Colonic mucosa (tissue), 4 donors: Measurements from ENCODE around the gene DDX17. TPM values are rescaled to one million over a fixed set of nuclear protein-coding genes. Genes with fewer than 3 reads are reported as not detected.

Experiments used
- DNase-seq: peaks from one replicate; pipeline ENCODE4 v3.0.0-alpha.2; 2020
- H3K27ac ChIP-seq: fragments of 200-600 bp; one replicate; pipeline ENCODE4 v1.8.0; 2021
- H3K27me3 ChIP-seq: fragments of 200-600 bp; one replicate; pipeline ENCODE4 v1.8.0; 2021
- H3K36me3 ChIP-seq: fragments of 200-600 bp; one replicate; pipeline ENCODE4 v1.8.0; 2021
- H3K4me1 ChIP-seq: fragments of 200-600 bp; one replicate; pipeline ENCODE4 v1.8.0; 2021; ENCODE audit warnings: mild to moderate bottlenecking
- H3K4me3 ChIP-seq: fragments of 200-600 bp; one replicate; pipeline ENCODE4 v1.8.0; 2021
- H3K9ac ChIP-seq, 2 donors: one replicate each; pipeline ENCODE4 v1.7.0; 2013; ENCODE audit warnings: control low read depth in 2 of 2, low read depth in 2 of 2, low read length in 2 of 2
- H3K9me3 ChIP-seq: fragments of 200-600 bp; one replicate; pipeline ENCODE4 v1.8.0; 2021
- intact Hi-C: fragments of 100-400 bp; cut with DNase I; formaldehyde crosslinking; loops from one replicate; pipeline ENCODE4 v1.14.1; 2022
- total RNA-seq, 2 donors: library from RNA; stranded (reverse); fragmentation: NEBNext Ultra II Directional in 1 of 2; extraction: Animal tissue kit (Norgen Biotek cat#: 25700) in 1 of 2; gene quantifications; one replicate each; pipeline ENCODE4 v1.2.1, GENCODE V29; 2021
- TF ChIP-seq, protein P1 (sequence below): fragments of 200-600 bp; IDR thresholded peaks from one replicate; pipeline ENCODE4 v1.8.0; 2022; ENCODE audit warnings: antibody characterized with exemption, mild to moderate bottlenecking
- donor health status: healthy.
- donor health status: DM: no; HTN: no; CAD: no.
- donor health status: DM: no; HTN: no; CAD: no.

Gene DDX17
- total RNA-seq, 2 donors from 2014 or later: 333 to 359 TPM

DNA sequence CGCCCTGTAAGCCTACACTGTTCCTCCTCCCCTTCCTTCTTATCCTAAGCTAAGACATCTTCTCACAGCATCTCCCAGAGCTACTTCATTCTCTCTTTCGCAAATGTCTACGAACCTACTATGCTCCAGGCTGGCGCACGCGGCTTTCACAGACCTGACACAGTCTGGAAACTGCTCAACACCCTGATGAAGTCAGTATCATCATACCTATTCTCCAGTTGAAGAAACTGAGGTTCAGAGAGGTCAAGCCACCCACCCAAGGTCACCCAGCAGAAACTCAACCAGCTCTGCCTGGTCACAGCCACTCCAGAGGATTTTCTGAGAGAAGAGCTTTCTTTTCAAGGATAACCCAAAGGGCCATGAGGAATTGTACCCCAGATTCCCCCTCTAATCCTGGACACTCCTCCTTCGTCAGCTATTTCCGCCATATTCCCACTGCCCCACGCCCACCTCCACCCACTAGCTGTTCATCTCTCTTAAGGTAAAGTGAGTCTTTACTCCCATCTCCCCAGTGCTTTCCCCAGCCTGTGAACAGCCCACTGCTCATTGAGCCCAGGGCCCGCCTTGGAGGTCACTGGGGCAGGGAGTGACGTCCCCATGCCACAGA, 52.9 kb downstream of the DDX17 start:
- H3K27ac ChIP-seq: no peak overlapping the region
- H3K4me1 ChIP-seq: no peaks in the 10 kb centered on the region
- intact Hi-C loops: no loop called here
- no peak overlapping the region for H3K4me3 ChIP-seq
- TF ChIP-seq, protein P1, sequence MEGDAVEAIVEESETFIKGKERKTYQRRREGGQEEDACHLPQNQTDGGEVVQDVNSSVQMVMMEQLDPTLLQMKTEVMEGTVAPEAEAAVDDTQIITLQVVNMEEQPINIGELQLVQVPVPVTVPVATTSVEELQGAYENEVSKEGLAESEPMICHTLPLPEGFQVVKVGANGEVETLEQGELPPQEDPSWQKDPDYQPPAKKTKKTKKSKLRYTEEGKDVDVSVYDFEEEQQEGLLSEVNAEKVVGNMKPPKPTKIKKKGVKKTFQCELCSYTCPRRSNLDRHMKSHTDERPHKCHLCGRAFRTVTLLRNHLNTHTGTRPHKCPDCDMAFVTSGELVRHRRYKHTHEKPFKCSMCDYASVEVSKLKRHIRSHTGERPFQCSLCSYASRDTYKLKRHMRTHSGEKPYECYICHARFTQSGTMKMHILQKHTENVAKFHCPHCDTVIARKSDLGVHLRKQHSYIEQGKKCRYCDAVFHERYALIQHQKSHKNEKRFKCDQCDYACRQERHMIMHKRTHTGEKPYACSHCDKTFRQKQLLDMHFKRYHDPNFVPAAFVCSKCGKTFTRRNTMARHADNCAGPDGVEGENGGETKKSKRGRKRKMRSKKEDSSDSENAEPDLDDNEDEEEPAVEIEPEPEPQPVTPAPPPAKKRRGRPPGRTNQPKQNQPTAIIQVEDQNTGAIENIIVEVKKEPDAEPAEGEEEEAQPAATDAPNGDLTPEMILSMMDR: no peak
- no peaks in the 10 kb centered on the region for H3K36me3 ChIP-seq
- H3K27me3 ChIP-seq: peaks cover 54% of the 10 kb centered on the region
- DNase-seq: no peak
- no peak overlapping the region for H3K9ac ChIP-seq
- H3K9me3 ChIP-seq: no peaks in the 10 kb centered on the region

DNA sequence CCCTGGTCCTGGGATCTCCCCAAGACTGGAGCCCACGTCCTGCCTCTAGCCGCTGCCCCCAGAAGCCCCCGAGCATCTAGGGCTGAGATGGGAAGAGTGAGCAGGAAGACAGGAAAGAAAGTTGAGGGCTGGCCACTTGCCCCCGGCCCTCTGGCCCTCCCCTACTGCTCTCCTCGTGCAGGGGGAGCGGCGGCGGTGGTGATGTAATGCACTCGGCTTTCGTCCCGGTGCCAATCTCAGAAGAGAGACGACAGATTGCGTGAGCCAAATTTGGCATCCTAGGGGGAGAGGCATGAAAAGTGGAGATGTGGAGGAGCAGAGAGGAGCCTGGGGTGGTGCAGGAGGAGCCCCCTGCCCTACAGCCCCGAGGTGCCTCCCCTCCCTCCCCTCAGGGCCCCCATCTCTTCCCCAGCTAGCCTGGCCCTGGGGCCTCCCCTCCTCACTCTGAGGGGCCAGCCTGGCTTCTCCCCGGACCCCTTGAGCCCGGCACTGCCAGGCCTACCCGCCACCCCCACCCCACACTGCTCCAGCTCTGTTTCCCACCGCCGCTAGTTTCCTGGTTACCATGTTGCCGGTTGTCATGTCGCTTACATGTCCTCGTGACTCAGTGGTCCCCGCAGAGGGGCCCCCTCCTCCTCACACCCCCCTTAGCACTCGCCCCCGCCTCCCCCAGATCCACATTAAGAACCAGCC, 53.6 kb downstream of the DDX17 start:
- intact Hi-C loops: no loop called here
- H3K36me3 ChIP-seq: no peaks in the 10 kb centered on the region
- no peak overlapping the region for H3K9ac ChIP-seq
- H3K9me3 ChIP-seq: no peaks in the 10 kb centered on the region
- TF ChIP-seq, protein P1: no peak
- DNase-seq: no peak
- H3K27ac ChIP-seq: no peak overlapping the region
- no peak overlapping the region for H3K4me3 ChIP-seq
- H3K4me1 ChIP-seq: no peaks in the 10 kb centered on the region
- peaks cover 51% of the 10 kb centered on the region for H3K27me3 ChIP-seq

- DNase-seq: no peak
- Histone ChIP-seq H3K4me3 (no peak overlapping the region), H3K9me3 (no peaks in the 10 kb centered on the region), H3K27me3 (peaks cover 44% of the 10 kb centered on the region), H3K36me3 (no peaks in the 10 kb centered on the region), H3K4me1 (no peaks in the 10 kb centered on the region), H3K9ac (no peak overlapping the region), H3K27ac (no peak overlapping the region)
- TF ChIP-seq, protein P1: no peak
- intact Hi-C loops: no loop called here
Measured at GRCh38 chr22:38451864-38452263, 54.2 kb downstream of the DDX17 start.

DNA sequence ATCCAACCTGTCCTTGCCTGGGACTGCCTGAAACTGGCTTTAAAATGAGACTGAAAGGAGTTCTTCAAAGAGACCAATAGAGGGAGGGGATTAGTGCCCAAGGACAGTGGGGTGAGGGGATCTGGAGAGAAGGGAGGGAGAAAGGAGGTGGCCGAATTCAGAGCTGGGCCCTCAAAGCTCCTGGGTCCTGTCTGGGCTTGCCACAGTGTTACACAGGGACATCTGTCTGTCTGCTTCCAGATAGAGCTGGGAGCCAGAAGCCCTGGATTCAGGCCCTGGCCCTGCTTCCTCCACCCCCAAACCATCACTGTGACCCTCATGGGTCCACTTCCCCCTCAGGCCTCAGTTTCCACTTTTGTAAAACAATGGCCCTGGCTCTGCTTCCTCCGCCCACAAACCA, 54.7 kb downstream of the DDX17 start:
- H3K27me3 ChIP-seq: peaks cover 39% of the 10 kb centered on the region
- H3K27ac ChIP-seq: no peak overlapping the region
- DNase-seq: no peak
- intact Hi-C loops: no loop called here
- H3K4me1 ChIP-seq: no peaks in the 10 kb centered on the region
- H3K9ac ChIP-seq: no peak overlapping the region
- H3K9me3 ChIP-seq: no peaks in the 10 kb centered on the region
- TF ChIP-seq, protein P1: no peak
- H3K4me3 ChIP-seq: no peak overlapping the region
- H3K36me3 ChIP-seq: no peaks in the 10 kb centered on the region

DNA sequence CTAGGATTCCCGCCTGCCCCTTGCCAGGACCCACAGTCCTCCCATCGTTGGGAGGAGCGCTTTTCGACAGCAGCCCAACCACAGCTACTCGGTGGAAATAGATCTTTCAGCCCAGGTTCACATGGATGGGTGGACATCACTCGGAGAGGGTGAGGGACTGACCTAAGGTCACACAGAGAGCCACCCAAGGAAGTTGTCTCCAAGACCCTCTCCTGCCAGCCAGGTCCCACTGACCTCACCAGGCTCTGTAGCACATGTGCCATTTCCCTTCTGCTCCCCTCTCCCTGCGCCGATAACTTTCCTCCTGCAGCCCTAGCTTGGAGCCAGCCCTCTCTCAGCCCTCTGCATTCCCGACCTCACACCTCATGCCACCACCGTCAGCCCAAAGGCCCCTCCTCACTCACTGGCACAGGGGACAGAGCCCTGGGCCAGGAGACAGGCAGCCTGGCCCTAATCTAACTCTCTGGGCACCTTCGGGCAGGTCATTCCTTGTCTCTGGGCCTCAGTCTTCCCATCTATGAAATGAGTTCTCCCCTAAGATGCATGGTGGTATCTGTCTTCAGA, 55.8 kb downstream of the DDX17 start:
- no peak overlapping the region for H3K9ac ChIP-seq
- no peak overlapping the region for H3K27ac ChIP-seq
- H3K9me3 ChIP-seq: no peaks in the 10 kb centered on the region
- H3K4me3 ChIP-seq: no peak overlapping the region
- no peaks in the 10 kb centered on the region for H3K4me1 ChIP-seq
- peaks cover 28% of the 10 kb centered on the region for H3K27me3 ChIP-seq
- no peaks in the 10 kb centered on the region for H3K36me3 ChIP-seq
- intact Hi-C loops: no loop called here
- TF ChIP-seq, protein P1: no peak
- no peak for DNase-seq
